Measurements from ENCODE around the gene EHMT2. TPM values are rescaled to one million over a fixed set of nuclear protein-coding genes. Genes with fewer than 3 reads are reported as not detected.
A peak's percentile ranks its signal among the peaks of the same experiment; 100 is the strongest.
"Not testable (repeated sequence)": the region's sequence is repeated elsewhere in the genome, so short reads cannot be mapped to it uniquely, and the experiment has no call there.

Gene EHMT2
- total RNA-seq, 1 experiment from 2014 or later, result 84.0 TPM

DNA sequence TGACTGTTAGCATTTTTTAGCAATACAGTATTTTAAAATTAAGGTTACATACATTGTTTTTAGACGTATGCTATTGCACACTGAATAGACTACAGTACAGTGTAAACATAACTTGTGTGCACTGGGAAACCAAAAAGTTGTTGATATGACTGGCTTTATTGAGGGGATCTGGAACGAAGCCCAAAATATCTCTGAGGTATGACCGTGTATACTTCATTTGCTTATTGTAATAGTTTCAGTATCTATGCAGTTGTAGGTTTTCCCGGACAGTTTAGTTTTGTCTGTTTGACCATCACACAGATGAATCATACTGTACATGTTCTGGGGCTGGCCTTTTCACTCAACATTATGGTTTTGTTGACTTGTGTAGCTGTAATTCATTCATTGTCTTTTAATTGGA, 11.3 kb upstream of the EHMT2 start:
- H3K9ac ChIP-seq (ENCODE audit: low read length), result no peak overlapping the region
- H4K20me1 ChIP-seq (ENCODE audit: insufficient read depth), result no peaks in the 10 kb centered on the region
- H3K9me3 ChIP-seq (ENCODE audit: control insufficient read depth in 1 of 2, insufficient read depth in 1 of 2, low read depth in 1 of 2, low read length in 2 of 2), result no peaks in the 10 kb centered on the region
- H3K27me3 ChIP-seq (ENCODE audit: insufficient read depth, low read length), result no peaks in the 10 kb centered on the region
- DNase-seq (ENCODE audit: low read depth, low spot score) (no peak), ATAC-seq (no peak)
- intact Hi-C loops (cut with micrococcal nuclease), result no loop called here
- CTCF ChIA-PET, result interaction anchor here (0.9 kb wide), 1 partner anchor 44 kb away, joined by 3 read pairs; no protein-coding TSS in a partner anchor
- no peaks in the 10 kb centered on the region for H3K36me3 ChIP-seq (ENCODE audit: control insufficient read depth in 1 of 2, insufficient read depth in 2 of 2, low read length in 2 of 2)
- no peak overlapping the region for H3K27ac ChIP-seq (ENCODE audit: low read depth, low read length)
- H3K4me3 ChIP-seq (replicated peaks in 1 of 2; ENCODE audit: low read depth in 1 of 2, low read length in 2 of 2), result no peak overlapping the region
- no peaks in the 10 kb centered on the region for H3K9me2 ChIP-seq (ENCODE audit: insufficient read depth)
- POLR2A ChIA-PET, result no interaction called here
- TF ChIP-seq FOSL1 (IDR thresholded peaks at IDR 0.05; ENCODE audit: low read depth) (no peak), EZH2phosphoT487 (IDR thresholded peaks at IDR 0.05; ENCODE audit: borderline replicate concordance) (no peak), ZFX (IDR thresholded peaks at IDR 0.05) (no peak), JUND (IDR thresholded peaks at IDR 0.05) (no peak), ELF1 (IDR thresholded peaks at IDR 0.05; ENCODE audit: borderline replicate concordance, low read depth) (no peak), CEBPB (IDR thresholded peaks at IDR 0.05; ENCODE audit: low read depth) (no peak), SIN3A (IDR thresholded peaks at IDR 0.05; ENCODE audit: low read depth) (no peak), YY1 (IDR thresholded peaks at IDR 0.05; ENCODE audit: extremely low read depth, insufficient replicate concordance, low read depth, low read length) (no peak), ZNF274 (IDR thresholded peaks at IDR 0.05; ENCODE audit: low read depth, low read length) (no peak), TCF7L2 (IDR thresholded peaks at IDR 0.05; ENCODE audit: borderline replicate concordance, extremely low read depth, insufficient read depth, insufficient read length) (no peak)
- TF ChIP-seq, protein P1, sequence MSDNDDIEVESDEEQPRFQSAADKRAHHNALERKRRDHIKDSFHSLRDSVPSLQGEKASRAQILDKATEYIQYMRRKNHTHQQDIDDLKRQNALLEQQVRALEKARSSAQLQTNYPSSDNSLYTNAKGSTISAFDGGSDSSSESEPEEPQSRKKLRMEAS (IDR thresholded peaks at IDR 0.05), result no peak
- TF ChIP-seq, protein P2, sequence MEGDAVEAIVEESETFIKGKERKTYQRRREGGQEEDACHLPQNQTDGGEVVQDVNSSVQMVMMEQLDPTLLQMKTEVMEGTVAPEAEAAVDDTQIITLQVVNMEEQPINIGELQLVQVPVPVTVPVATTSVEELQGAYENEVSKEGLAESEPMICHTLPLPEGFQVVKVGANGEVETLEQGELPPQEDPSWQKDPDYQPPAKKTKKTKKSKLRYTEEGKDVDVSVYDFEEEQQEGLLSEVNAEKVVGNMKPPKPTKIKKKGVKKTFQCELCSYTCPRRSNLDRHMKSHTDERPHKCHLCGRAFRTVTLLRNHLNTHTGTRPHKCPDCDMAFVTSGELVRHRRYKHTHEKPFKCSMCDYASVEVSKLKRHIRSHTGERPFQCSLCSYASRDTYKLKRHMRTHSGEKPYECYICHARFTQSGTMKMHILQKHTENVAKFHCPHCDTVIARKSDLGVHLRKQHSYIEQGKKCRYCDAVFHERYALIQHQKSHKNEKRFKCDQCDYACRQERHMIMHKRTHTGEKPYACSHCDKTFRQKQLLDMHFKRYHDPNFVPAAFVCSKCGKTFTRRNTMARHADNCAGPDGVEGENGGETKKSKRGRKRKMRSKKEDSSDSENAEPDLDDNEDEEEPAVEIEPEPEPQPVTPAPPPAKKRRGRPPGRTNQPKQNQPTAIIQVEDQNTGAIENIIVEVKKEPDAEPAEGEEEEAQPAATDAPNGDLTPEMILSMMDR (IDR thresholded peaks at IDR 0.05 in 2 of 3, conservative IDR thresholded peaks at IDR 0.05 in 1 of 3; ENCODE audit: borderline replicate concordance in 1 of 3, insufficient read depth in 1 of 3, low read depth in 2 of 3, low read length in 2 of 3), result no peak
- H3K4me1 ChIP-seq (ENCODE audit: control insufficient read depth in 1 of 2, insufficient read depth in 2 of 2, low read length in 2 of 2), result peaks cover 42 to 68% of the 10 kb centered on the region in 2 experiments
- no peaks in the 10 kb centered on the region for H3K79me2 ChIP-seq (ENCODE audit: insufficient read depth, low read length)
- RAD21 ChIA-PET (ENCODE audit: low non-redundant PET in 1 of 2, low total read pairs in 2 of 2, uncharacterized antibody in 2 of 2, unreplicated experiment in 2 of 2), result interaction anchor here in 1 of 2 experiments (0.5 to 0.7 kb wide), 2 partner anchors 11 to 162 kb away, joined by 3 to 4 read pairs; no protein-coding TSS in a partner anchor
- no TSS peak for BruUV-seq (replicated peaks)
- peak overlapping the region; percentile 19 for H2AFZ ChIP-seq (ENCODE audit: low read depth, low read length, poor library complexity, severe bottlenecking)
- peak overlapping the region; percentile 44 for H3K4me2 ChIP-seq (ENCODE audit: low read length)

DNA sequence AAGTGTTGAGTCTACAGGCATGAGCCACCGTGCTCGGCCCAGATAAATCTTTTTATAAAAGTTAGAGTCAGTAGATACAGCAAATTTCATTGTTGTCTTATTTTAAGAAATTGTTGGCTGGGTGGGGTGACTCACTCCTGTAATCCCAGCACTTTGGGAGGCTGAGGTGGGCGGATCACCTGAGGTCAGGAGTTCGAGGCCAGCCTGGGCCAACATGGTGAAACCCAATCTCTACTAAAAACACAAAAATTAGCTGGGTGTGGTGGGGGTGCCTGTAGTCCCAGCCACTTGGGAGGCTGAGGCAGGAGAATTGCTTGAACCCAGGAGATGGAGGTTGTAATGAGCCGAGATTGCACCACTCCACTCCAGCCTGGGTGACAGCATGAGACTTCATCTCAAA, 10.8 kb upstream of the EHMT2 start:
- H3K4me2 ChIP-seq (ENCODE audit: low read length), result peak overlapping the region; percentile 44
- peaks cover 42 to 66% of the 10 kb centered on the region in 2 experiments for H3K4me1 ChIP-seq (ENCODE audit: control insufficient read depth in 1 of 2, insufficient read depth in 2 of 2, low read length in 2 of 2)

More for the DNA sequence above, 10.8 kb upstream of the EHMT2 start:
- DNase-seq (ENCODE audit: low read depth, low spot score); H3K9me3 ChIP-seq (ENCODE audit: control insufficient read depth in 1 of 2, insufficient read depth in 1 of 2, low read depth in 1 of 2, low read length in 2 of 2); CTCF ChIA-PET; POLR2A ChIA-PET; H3K36me3 ChIP-seq (ENCODE audit: control insufficient read depth in 1 of 2, insufficient read depth in 2 of 2, low read length in 2 of 2); H3K79me2 ChIP-seq (ENCODE audit: insufficient read depth, low read length); RAD21 ChIA-PET (ENCODE audit: low non-redundant PET in 1 of 2, low total read pairs in 2 of 2, uncharacterized antibody in 2 of 2, unreplicated experiment in 2 of 2); H3K27ac ChIP-seq (ENCODE audit: low read depth, low read length); H3K4me3 ChIP-seq (replicated peaks in 1 of 2; ENCODE audit: low read depth in 1 of 2, low read length in 2 of 2); H3K9me2 ChIP-seq (ENCODE audit: insufficient read depth); H3K27me3 ChIP-seq (ENCODE audit: insufficient read depth, low read length); ATAC-seq; intact Hi-C loops (cut with micrococcal nuclease); H3K9ac ChIP-seq (ENCODE audit: low read length); BruUV-seq (replicated peaks); H4K20me1 ChIP-seq (ENCODE audit: insufficient read depth): not testable (repeated sequence)
- peak overlapping the region; percentile 19 for H2AFZ ChIP-seq (ENCODE audit: low read depth, low read length, poor library complexity, severe bottlenecking)

Data from HCT116 (cell line).